ENCODE results near the gene AQP12B. TPM values are rescaled to one million over a fixed set of nuclear protein-coding genes. Genes with fewer than 3 reads are reported as not detected.

AQP12B gene
- total and polyA plus RNA-seq, 9 donors = 0.18 to 0.36 TPM; not detected in 7

DNA sequence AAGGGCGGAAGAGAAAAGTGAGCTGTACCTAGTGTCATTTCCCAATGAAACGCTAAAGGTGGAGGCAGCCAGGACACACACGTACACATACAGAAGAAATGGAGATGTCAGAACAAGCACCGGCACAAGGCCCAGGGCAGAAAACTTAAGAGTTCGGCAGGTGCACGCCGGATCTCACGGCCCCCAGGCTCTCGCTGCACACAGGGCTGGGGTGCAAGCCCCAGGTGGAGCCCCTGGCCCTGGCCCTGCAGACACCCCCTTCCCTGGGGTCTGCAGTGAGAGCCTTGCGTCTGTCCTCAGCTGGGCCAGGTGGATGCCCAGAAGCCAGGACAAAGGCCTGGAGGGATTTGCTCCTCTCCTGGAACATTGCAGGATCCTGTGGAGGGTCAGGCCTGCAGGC is 45.7 kb upstream of the AQP12B start:
- no peak for DNase-seq
- H3K36me3 ChIP-seq = no peaks in the 10 kb centered on the region
- H3K4me3 ChIP-seq = no peak overlapping the region
- H3K27ac ChIP-seq = no peak overlapping the region
- WGBS, 3 donors = 84 to 94% (median 93%) methylated on average over 10 of the region's 10 CpGs
- H3K4me1 ChIP-seq (ENCODE audit: insufficient read depth) = no peaks in the 10 kb centered on the region
- TF ChIP-seq POLR2A (IDR thresholded peaks at IDR 0.05) = no peak
- no peaks in the 10 kb centered on the region for H3K9me3 ChIP-seq
- no peaks in the 10 kb centered on the region for H3K27me3 ChIP-seq
- intact Hi-C loops (cut with DNase I) = no loop called here

DNA sequence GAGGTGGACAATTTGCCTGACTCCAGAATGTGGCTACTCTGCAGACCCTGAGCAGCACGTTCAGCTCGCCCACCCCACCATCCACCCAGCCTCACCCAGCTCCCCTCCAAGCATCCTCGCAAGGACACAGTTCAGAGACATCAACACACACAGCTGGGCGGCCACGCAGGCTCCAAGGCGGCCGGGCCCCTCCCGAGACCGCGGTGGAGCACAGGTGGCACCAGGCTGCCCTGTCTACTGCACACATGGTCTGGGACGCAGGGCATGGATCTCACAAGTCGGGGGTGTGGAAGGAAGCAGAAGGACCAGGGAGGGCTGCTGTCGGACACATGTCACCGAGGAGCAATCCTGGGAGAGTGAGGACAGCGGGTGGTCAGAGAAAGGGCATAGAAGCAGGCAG is 45.2 kb upstream of the AQP12B start:
- 83 to 93% (median 91%) methylated on average over 9 to 15 of the region's 15 CpGs for WGBS, 3 donors
- H3K4me1 ChIP-seq (ENCODE audit: insufficient read depth) = no peaks in the 10 kb centered on the region
- H3K9me3 ChIP-seq = no peaks in the 10 kb centered on the region
- no peak overlapping the region for H3K4me3 ChIP-seq
- intact Hi-C loops (cut with DNase I) = no loop called here
- no peaks in the 10 kb centered on the region for H3K36me3 ChIP-seq
- DNase-seq = no peak
- H3K27me3 ChIP-seq = no peaks in the 10 kb centered on the region
- H3K27ac ChIP-seq = no peak overlapping the region
- TF ChIP-seq EP300 (IDR thresholded peaks at IDR 0.05) (no peak), POLR2A (IDR thresholded peaks at IDR 0.05) (no peak)
- TF ChIP-seq, protein P1, sequence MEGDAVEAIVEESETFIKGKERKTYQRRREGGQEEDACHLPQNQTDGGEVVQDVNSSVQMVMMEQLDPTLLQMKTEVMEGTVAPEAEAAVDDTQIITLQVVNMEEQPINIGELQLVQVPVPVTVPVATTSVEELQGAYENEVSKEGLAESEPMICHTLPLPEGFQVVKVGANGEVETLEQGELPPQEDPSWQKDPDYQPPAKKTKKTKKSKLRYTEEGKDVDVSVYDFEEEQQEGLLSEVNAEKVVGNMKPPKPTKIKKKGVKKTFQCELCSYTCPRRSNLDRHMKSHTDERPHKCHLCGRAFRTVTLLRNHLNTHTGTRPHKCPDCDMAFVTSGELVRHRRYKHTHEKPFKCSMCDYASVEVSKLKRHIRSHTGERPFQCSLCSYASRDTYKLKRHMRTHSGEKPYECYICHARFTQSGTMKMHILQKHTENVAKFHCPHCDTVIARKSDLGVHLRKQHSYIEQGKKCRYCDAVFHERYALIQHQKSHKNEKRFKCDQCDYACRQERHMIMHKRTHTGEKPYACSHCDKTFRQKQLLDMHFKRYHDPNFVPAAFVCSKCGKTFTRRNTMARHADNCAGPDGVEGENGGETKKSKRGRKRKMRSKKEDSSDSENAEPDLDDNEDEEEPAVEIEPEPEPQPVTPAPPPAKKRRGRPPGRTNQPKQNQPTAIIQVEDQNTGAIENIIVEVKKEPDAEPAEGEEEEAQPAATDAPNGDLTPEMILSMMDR (IDR thresholded peaks at IDR 0.05) = no peak

DNA sequence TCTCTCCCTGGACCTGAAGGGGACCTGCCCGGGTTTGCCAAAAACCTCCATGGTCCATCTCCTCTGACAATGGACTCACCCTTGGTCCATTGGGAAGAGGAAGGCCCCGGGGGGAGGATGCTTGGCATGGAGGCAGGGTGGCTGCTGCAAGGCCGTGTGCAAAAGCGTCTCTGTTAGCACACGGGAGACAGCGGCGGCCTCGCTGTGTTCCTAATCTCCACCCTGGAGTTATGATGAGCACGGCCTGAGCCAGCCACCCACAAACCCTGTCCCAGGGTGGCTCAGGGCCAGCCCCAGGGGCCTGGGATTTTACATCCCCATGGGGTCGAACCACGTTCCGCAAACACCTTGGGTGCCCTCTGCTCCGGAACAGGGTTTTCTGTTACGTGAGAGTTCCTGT is 44.8 kb upstream of the AQP12B start:
- TF ChIP-seq EP300 (IDR thresholded peaks at IDR 0.05) = no peak
- no peak for TF ChIP-seq POLR2A (IDR thresholded peaks at IDR 0.05)
- TF ChIP-seq, protein P1 (IDR thresholded peaks at IDR 0.05) = no peak
- no peak for DNase-seq
- Histone ChIP-seq H3K4me1 (ENCODE audit: insufficient read depth) (no peaks in the 10 kb centered on the region), H3K4me3 (no peak overlapping the region), H3K36me3 (no peaks in the 10 kb centered on the region), H3K9me3 (no peaks in the 10 kb centered on the region), H3K27me3 (no peaks in the 10 kb centered on the region), H3K27ac (no peak overlapping the region)
- intact Hi-C loops (cut with DNase I) = no loop called here
- 85 to 90% (median 87%) methylated on average over 12 to 14 of the region's 14 CpGs for WGBS, 3 donors

DNA sequence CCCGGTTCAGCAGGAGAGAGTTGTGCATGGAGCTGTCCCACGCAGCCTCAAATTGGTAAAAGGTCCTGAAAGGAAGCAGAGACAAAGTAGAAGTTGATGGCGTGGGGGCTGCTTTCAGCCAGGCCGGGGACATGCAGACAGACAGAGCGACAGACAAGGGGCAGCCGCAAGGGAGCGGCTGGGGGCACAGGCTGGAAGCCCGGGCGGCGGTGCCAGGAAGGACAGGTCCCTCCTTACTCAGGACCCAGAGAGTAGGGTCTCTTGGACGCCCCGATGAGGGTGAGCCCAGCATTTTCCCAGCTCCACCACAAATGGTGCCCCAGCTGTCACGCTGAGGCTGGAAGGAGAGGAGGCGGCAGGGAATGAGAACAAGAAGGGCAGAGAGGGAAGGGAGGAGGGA is 44.2 kb upstream of the AQP12B start:
- TF ChIP-seq EP300 (IDR thresholded peaks at IDR 0.05) (no peak), POLR2A (IDR thresholded peaks at IDR 0.05) (no peak)
- TF ChIP-seq, protein P1 (IDR thresholded peaks at IDR 0.05) = no peak
- no peak overlapping the region for H3K4me3 ChIP-seq
- H3K36me3 ChIP-seq = no peaks in the 10 kb centered on the region
- no peak overlapping the region for H3K27ac ChIP-seq
- no peaks in the 10 kb centered on the region for H3K4me1 ChIP-seq (ENCODE audit: insufficient read depth)
- H3K9me3 ChIP-seq = no peaks in the 10 kb centered on the region
- no peak for DNase-seq
- 83 to 89% (median 84%) methylated on average over 14 of the region's 14 CpGs for WGBS, 3 donors
- intact Hi-C loops (cut with DNase I) = no loop called here
- no peaks in the 10 kb centered on the region for H3K27me3 ChIP-seq

DNA sequence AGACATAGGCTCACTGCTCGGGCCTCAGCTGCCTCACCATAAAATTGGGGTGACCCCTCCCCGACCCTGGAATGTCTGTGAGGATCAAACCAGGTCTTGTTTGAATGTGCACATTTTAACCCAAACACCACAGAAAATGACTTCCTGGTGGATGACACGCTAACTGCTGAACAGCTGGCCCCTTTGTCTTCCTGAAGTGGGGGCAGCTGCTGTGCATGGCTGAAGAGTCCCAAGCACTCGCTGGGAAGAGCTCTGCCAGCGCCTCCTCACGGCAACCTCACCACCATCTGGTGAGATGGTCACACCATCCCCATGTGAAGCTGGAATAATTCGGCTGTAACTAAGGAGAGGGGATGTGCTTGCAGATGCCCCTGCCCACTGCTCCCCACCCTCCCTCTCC is 43.0 kb upstream of the AQP12B start:
- Histone ChIP-seq H3K4me1 (ENCODE audit: insufficient read depth) (no peaks in the 10 kb centered on the region), H3K36me3 (no peaks in the 10 kb centered on the region), H3K27ac (no peak overlapping the region), H3K4me3 (no peak overlapping the region), H3K9me3 (no peaks in the 10 kb centered on the region), H3K27me3 (no peaks in the 10 kb centered on the region)
- intact Hi-C loops (cut with DNase I) = no loop called here
- 78 to 89% (median 84%) methylated on average over 7 of the region's 7 CpGs for WGBS, 3 donors
- no peak for DNase-seq
- TF ChIP-seq EP300 (IDR thresholded peaks at IDR 0.05) = no peak
- TF ChIP-seq, protein P1 (IDR thresholded peaks at IDR 0.05) = no peak
- no peak for TF ChIP-seq POLR2A (IDR thresholded peaks at IDR 0.05)

Measured in ovary (tissue), 9 donors.